ENCODE measurements around the gene DDRGK1.

DDRGK1 gene

DNA sequence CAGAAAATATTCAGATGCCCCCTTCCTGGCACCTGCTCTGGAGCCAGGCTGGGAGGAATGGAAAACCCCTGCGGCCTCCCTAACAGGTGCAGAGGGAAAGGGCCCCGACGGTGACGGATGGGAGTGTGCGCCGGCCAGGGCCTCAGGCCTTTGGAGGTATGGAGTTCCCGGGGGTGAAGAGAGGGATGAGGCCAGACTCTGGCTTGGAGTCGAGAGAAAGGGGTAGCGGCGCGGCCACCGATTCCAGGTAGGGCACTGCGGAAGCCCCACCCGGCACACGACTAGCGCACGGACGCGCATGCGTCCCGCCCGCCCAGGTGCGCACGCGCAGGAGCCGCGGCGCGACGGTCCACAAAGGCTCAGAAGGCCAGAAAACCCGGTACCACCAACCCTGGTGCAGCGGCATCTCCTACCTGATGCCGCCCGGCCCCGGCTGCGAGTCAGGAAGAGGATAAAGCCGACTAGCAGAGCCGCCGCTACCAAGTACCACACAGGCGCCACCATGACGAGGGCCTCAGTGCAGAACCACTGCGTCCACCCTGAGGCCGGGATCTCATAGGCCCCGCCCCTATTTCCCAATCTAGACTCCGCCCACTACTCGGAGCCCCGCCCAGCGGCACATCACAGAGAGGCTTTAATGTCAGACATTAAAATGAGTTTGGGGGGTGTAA, at the start of gene DDRGK1:
TSS of gene DDRGK1 (minus strand) at position 559 of the 671 bp plus-strand sequence. CDS start at position 504, 55 bp downstream.
- peak; percentile 84 to 90 (median 87) for DNase-seq (ENCODE audit: low read depth in 3 of 3)

DNA sequence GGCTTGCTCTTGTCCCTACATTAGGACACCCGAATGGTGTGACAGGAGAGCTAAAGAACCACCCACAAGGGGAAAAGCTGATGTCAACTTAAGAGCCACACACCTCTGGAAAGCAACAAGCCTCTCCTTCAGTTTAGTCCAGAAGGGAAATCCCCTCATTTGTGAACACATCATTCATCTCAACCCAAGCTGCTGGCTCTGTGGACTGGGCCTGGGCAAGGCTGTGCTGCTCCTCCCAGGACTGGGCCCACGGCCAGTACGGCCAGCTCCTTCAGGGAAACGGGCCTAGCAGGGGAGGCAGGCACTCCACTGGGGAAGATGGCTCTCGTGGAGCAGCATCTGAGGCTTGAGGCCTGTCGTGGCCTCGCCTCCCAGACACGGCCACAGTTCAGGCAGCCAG, 47.3 kb upstream of the DDRGK1 start:
- no peak for DNase-seq (ENCODE audit: low read depth in 3 of 3)

DNA sequence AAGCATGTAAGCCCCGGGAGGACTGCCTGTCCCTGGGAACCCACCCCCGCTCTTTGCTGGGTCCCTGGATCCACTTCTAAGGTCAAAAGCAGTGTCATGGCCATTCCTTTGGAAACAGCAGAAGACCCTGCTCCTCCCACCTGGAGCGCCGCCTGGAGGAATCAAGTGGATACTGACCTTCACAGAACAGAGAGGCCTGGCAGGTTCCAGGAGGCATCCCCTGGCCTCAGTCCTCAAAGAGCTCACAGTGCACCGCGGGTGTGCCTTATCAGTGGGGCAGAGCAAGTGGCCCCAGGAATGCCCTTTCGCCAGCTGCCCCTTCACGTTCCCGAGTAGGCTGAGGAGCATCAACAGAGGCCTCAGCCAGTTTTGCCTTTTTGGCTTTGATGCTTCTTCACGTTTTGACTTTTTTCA, 45.6 kb upstream of the DDRGK1 start:
- DNase-seq (ENCODE audit: low read depth in 3 of 3) = no peak

DNA sequence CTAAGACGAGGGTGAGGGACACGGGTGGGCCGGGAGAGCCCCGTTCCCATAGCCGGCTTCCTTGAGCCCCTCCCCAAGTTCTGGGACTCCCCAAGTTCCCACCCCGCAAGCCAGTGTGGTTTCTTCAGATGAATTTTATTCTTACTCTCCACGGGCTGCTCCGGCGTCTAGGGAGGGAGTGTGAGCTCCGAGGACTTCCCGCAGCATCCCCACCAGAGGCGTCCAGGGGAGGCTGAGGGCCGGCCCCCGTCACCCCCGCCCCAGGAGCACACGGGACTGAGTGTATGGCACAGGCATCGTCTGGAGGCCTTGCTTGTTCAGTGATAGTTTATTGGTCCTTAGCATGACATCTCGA, 44.5 kb upstream of the DDRGK1 start:
- DNase-seq (ENCODE audit: low read depth in 3 of 3) = no peak

DNA sequence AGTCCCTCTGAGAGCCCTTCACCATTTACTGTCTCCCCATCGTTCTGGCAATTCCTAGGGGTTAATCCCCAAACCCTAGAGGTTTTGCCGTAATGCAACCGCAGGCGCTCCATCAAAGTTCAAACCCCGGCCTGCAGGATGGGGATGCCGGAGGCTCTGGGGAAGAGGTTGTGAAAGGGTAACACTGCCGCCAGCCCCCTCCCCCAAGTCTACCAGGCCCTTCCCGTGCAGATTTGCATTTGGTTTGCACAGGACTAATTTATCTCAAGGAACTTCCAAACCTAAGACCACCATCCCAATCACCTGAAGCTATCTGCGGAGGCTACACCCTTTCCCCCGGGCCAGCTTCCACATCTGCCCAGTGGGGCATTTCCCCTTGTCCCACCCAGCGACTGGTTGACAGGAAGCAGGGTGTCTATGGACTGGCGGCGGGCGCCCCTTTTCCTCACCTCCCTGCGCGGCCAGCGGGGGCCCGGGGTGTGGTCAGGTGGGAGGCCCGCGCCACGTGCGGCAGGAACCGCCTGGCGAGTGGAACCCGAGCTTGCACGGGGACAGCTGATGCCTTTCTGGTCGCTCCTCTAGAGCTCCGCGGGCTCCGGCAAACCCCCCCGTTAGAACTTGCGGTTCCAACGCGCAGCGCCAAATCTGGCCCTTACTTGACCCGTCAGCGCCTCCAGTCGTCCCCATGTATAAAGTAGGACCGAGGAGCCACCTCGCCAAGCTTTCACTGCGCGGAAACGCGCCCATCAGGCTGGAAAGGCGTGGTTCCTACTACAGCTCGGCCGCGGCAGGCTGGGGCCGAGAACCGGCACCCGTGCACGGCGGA, 43.9 kb upstream of the DDRGK1 start:
- no peak for DNase-seq (ENCODE audit: low read depth in 3 of 3)

DNA sequence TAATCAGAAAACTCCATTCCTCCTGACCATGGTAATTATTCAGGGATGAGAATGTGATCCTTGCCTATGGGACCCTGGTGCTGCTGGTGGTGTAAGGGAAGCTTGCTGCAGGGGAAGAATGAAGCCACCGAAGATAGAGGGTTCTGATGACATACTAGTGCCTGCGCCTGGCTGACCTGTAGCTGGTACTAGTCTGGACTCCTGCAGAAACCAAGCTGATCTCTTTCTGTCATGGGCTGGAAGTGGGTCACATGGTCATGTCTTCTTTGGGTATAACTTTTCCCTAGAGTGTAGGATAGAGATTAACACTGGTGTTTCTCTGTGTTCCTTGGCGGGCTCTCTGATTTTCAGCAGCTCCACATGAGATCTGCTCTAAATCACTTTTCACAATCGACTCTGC, 43.2 kb upstream of the DDRGK1 start:
- no peak for DNase-seq (ENCODE audit: low read depth in 3 of 3)

DNA sequence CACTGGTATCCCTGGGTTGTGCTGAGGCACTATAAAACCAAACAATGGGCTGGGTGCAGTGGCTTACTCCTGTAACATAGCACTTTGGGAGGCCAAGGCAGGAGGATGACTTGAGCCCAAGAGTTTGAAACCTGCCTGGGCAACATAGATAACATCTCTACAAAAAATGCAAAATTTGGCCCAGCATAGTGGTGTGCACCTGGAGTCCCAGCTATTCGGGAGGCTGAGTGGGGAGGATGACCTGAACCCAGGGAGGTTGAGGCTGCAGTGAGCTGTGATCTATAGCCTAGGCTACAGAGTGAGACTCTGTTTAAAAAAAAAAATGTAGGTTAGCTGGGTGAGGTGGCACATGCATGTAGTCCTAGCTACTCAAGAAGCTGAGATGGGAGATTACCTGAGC, 42.2 kb upstream of the DDRGK1 start:
- no peak for DNase-seq (ENCODE audit: low read depth in 3 of 3)

DNA sequence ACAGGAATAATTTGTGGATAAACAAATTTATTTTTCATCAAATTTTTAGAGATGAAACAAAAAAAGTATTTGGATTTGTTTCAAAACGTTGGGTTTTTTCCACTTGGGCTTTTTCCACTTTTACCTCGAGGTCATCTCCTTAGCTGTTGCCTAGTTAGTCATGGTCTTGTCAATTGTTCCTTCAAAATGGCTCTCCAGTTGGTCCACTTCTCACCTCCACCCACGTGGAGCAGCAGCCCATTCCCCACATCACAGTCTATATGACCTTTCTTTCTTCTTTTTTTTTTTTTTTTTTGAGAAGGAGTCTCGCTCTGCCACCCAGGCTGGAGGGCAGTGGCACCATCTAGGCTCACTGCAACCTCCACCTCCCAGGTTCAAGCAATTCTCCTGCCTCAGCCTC, 41.2 kb upstream of the DDRGK1 start:
- DNase-seq (ENCODE audit: low read depth in 3 of 3) = no peak

DNA sequence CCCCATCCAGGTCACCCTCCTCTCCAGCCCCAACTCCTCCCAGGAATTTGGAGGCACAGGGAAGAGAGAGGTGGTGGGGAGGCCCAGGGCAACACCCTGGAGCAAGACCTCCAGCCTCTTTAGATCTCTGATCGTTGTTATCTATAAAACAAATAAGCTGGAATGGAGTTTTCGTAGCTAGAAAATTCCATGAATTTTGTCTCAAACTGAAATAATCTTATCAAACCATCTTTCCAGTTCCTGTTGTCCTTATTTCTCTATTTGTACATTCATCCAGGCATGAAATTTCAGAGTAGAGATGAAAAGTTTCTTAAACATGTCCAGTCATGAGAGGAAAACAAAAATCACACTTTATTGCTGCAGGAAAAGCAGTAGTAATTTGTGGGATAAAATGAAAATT, 40.7 kb upstream of the DDRGK1 start:
- DNase-seq (ENCODE audit: low read depth in 3 of 3) = no peak

DNA sequence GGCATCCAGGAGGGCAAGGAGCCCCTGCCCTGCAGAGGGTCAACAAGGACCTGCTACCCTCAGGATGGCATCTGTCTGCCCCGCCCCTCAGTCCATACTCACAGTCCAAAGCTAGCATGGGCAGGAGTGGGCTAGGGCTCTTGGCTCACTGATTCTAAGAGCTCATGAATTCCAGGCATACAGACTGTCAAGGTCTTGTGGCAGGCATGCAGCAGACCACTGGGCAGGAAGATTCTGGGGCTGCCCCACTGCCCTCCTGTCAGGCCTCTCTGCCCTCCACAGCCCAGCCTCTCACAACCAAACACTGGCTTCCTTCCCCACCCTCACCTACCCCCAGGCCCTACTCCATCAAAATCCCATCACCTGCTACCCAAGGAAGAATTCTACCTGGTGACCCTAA, 40.1 kb upstream of the DDRGK1 start:
- DNase-seq (ENCODE audit: low read depth in 3 of 3) = no peak

DNA sequence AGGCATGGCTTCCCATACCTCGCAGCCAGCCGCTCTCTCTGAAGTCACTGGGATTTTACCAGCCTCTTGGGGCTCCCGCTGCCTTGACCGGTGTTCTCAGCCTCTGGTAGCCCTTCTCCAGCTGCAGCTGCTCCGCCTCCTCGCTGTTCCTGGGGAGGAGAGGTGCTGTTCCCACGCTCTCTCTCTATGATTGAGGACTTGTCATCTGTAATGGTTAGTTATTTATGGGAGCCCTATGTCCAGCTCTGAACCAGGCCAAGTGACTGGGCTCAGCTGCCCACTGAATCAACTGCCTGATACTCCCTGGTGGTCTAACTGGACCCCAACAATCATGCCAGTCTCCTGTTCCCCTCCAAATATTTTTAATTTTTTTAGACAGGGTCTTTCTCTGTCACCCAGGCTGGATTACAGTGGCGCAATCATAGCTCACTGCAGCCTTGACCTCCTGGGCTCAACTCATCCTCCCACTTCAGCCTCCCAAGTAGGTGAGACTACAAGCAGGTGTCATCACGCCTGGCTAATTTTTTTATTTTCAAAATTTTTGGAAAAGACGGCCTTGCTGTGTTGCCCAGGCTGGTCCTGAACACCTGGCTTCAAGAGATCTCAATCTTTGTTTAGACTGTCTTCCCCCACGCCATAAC, 39.4 kb upstream of the DDRGK1 start:
- no peak for DNase-seq (ENCODE audit: low read depth in 3 of 3)

DNA sequence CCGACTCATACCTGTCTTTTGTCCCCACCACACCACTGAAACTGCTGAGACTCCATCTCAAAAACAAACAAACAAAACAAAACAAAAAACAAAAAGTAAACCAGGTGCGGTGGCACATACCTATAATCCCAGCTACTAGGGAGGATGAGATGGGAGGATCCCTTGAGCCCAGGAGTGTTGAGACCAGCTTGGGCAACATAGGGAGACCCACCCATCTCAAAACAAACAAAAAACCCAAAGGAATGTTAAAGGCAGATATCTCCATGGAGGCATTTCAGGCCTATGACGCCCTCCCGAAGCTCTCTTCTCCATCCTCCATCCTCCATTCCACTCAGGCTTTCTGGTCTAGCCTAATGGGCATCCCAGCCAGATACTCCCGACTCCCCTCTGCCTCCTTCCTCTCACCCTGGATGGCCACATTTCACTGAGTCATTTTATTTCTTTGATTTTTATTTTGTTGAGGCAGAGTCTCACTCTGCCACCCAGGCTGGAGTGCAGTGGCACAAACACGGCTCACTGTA, 37.8 kb upstream of the DDRGK1 start:
- DNase-seq (ENCODE audit: low read depth in 3 of 3) = no peak

DNA sequence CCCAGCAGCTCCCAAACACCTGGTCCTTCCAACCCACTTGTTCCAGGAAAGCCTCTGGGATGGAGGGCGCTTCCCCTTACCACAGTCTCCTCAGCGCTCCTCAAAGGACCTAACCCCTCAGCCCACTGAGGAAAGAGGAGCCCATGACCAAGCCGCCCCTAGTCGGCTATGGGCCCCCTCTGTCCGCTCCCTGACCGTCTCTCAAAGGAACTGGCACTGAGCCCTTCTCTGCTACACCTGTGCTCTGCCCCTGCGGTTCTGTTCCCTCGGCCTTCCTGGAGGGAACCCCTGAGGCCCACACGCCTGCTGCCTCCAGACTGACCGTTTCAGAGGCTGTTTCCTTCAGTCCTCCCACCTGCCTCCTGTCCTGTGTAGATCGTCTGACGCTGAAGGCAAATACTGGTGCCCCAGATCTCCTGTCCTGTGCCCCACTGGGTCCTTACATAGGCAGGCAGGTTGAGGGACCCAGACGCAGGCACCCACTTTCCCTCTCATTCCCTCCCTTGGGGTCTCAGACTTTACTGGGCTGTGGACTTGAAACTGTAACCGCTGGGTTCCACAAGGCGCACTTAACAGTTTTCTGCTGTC, 36.4 kb upstream of the DDRGK1 start:
- no peak for DNase-seq (ENCODE audit: low read depth in 3 of 3)

DNA sequence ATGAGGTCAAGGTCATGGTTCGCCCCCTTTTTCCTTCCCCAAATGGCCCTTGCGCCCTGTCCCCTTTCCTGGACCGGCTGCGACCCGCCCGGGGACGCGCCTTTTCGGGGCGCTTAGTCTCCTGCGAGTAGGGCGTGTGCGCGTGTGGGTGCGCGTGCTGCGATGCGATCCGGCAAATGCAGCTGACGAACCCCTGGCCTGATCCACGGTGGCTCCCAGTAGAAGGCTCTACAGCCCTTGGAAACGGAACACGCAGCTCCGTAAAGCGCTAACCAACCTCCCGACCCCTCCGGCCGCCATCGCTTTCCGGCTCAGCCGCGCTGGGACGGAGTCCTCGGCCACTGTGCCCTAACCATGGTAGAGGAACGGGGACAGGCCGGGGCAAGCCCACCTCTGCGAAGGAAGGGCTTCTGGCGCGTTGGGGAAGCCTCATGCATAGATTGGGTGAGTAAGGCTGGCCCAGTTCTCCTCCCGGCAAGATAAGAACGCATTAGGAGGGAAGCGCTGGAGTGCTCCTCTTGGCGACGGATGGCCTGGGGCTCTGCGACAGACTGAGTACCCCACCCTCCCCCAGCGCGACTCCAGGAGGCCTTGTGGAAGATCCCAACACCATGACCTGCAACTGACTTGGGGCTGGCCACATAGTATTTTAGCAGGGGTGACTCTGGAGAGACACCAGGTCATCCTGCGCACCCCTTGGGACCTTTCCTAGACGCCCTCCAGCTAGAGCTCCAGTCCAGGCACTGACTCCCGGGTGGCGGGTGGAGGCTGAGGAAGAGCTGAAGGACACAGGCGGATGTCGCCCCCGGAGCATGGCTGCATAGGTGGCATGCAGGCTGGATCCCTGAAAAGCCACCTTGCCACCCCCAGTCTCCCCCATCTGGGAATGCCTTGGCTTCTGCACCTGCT, 35.6 kb upstream of the DDRGK1 start:
- no peak for DNase-seq (ENCODE audit: low read depth in 3 of 3)

DNA sequence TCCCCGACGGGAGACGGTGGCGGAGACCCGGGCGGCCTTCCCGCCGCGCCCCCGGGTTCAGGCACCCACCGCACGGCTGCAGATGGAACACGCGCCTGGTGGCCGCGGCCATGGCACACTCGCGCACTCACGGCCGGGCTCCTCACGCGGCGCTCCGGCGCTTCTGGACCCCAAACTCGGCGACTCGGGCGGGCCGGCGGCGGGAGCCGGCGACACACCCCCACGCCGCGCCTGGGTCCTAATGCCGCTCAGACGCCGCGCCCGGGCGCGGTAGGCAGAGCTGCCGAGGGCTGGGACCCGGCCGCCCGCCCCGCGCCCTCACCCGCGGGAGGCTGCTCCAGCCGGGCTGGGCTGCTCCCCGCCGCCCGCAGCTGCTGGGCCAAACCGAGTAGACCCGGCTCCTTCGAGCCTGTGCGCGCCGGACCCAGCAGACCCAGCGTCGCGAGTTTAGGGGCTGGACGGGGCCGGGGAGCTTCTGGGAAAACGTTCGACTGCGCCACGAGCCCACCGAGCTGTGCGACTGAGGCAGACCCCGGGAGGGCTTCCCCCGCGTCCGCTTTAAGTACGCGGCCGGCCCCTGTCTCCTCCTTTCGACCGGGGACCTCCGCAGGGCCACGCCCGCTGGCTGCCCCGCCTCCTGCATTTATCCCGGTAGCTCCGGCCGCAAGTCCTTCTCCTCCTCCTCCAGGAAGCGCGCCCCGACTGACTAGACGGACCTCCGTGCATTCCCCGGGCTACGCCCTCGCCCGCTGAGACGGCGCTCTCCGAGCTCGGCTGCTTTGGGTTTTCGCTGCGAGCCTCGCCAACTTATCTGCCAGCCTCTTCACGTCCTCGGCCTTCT, 34.8 kb upstream of the DDRGK1 start, which contains the start of gene SLC4A11:
TSS of gene SLC4A11 (minus strand) at position 165 of the 841 bp plus-strand sequence. CDS start at position 112, 53 bp downstream.
- DNase-seq (ENCODE audit: low read depth in 3 of 3) = peak in 1 of 3 donors; percentile 33

DNA sequence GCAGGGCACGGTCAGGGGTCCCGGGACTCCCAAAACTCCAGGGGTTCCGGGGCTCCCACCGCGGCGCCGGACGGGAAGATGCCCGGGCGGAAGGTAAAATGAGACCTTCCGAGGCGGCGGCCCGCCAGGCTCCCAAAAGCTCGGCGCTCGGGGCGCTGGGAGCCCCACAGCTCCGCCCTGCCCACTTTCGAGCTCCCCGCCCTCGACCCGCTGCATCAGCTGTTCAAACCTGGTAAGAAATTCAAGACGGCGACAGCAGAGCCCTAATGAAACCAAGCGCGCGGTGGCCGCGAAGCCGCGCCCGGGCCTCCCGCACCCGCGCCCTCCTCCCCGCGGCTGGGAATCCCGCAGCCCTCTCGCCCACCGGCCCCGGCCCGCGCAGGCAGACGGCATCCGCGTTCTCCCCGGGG, 34.1 kb upstream of the DDRGK1 start:
- peak in 2 of 3 donors; percentile 18 to 36 for DNase-seq (ENCODE audit: low read depth in 3 of 3)

DNA sequence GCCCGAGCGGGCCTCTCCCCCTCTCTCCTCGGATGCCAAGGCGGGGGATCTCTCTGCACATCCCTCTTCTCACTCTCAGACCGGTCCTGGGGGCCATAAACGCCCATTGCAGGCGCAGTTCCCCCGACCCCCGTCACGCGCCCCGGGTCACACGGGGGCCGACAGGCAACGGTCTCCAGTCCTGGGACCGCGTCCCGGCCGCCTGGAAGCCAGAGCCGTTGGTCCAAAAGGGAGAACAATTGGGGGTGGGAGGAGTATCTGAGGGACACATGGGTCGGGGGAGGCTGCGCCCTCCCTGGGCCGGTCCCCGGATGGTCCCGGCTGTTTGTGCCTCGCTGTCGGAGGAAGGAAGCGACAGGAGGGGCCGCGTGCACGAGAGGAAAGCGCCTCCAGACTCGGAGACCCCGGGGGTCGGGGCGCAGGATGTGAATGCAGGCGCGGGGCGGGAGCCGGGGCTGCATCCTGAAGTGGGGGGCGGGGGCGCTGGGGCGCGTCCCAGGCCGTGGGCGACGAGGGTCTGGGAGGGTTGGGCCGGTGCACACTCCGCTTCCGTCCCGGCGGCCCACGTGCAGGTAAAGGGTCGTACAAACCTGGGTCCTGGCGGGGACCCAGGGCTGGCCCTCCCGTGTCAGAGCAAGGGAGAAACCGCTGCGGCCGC, 33.6 kb upstream of the DDRGK1 start:
- no peak for DNase-seq (ENCODE audit: low read depth in 3 of 3)

DNA sequence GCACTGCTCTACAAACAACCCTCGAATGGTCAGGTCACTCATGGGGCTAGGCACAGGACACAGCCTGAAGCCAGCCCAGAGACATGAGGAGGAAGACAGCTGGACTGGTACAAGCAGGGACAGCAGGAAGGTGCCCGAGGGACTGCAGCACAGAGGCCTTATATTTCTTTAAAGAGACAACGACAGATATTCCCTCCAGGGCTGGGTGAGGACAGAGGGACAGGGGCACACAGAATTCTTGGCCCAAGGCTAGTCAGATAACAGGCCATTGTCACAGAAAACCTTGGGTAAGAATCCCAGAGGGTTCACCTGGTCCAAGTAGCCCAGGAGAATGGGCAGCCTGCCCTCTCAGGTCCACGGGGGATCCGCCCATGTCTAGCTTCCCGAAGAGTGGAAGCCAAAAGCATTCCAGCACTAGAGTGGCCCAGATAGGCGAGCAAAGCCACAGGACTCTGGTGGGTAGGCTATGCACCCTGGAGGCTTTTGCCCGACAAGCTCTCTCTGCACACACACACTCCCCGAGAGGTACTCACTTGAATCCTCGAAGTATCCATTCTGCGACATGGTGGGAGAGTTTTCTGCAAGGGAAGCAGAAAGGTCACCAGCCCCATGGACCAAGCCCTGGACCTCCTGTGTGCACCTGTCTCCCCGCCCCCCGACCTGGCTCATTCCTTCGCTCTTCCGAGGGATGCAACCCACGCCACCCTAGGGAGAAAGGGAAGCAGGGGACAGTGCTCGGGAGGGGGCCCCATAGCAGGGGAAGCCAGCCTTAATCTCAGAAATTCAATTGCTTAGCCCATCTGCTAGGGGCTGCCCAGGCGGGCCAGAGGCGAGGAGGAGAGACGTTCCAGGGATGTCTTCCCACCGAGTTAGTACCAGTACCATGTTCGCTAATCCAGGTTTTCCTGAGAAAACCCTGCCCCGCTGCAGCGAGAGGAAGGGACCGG, 32.8 kb upstream of the DDRGK1 start:
- DNase-seq (ENCODE audit: low read depth in 3 of 3) = no peak

Measured in stimulated activated CD4-positive, alpha-beta T cell treated with anti-CD3 and anti-CD28 coated beads, TNF-alpha, amount 100 ng/mL, for 48 hours (primary cell).